Effector memory CD8-positive, alpha-beta T cell (primary cell): ENCODE data around the gene FAH.
A peak's percentile ranks its signal among the peaks of the same experiment; 100 is the strongest.
"Not testable (repeated sequence)": the region's sequence is repeated elsewhere in the genome, so short reads cannot be mapped to it uniquely, and the experiment has no call there.

Experiments
- ATAC-seq: fragments of 150-1000 bp; cut with Tn5 transposase; replicated peaks from 2 replicates; pipeline ENCODE4 v1.10.0; 2021; ENCODE audit warnings: mild to moderate bottlenecking, moderate library complexity
- DNase-seq, 3 experiments: peaks; one replicate each; pipeline ENCODE4 v3.0.0; 2021
- H3K27ac Mint-ChIP-seq, 2 donors: one replicate each; pipeline ENCODE4 v1.8.0; 2022; ENCODE audit warnings: mild to moderate bottlenecking in 2 of 2, mixed read lengths in 2 of 2, moderate library complexity in 2 of 2
- H3K27me3 Mint-ChIP-seq, 2 donors: one replicate each; pipeline ENCODE4 v1.8.0; 2022; ENCODE audit warnings: mixed read lengths in 2 of 2
- H3K36me3 Mint-ChIP-seq: one replicate; pipeline ENCODE4 v1.8.0; 2022; ENCODE audit warnings: mild to moderate bottlenecking, moderate library complexity, mixed read lengths; ENCODE audit not compliant: insufficient read depth
- H3K4me1 Mint-ChIP-seq, 2 donors: one replicate each; pipeline ENCODE4 v1.8.0; 2022; ENCODE audit warnings: low read depth in 2 of 2, mixed read lengths in 2 of 2
- H3K4me3 Mint-ChIP-seq, 2 donors: one replicate each; pipeline ENCODE4 v1.8.0; 2022; ENCODE audit warnings: mild to moderate bottlenecking in 2 of 2, mixed read lengths in 2 of 2, moderate library complexity in 2 of 2
- H3K9me3 Mint-ChIP-seq, 2 donors: one replicate each; pipeline ENCODE4 v1.8.0; 2022; ENCODE audit warnings: mixed read lengths in 2 of 2

The FAH gene

DNA sequence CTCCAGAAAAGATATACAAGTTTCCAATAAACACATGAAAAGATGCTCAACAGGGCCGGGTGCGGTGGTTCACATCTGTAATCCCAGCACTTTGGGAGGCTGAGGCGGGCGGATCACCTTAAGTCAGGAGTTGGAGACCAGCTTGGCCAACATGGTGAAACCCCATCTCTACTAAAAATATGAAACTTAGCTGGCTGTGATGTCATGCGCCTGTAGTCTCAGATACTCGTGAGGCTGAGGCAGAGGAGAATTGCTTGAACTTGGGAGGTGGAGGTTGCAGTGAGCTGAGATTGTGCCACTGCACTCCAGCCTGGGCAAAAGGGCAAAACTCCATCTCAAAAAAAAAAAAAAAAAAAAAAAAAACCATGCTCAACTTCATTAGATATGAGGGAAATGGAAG is 25.5 kb upstream of the FAH start:
- Mint-ChIP-seq H3K4me1 (peaks cover 5 to 11% of the 10 kb centered on the region in 2 donors), H3K36me3 (peaks cover 46% of the 10 kb centered on the region)
- ATAC-seq, DNase-seq, H3K27me3 Mint-ChIP-seq, H3K9me3 Mint-ChIP-seq, H3K4me3 Mint-ChIP-seq, H3K27ac Mint-ChIP-seq: not testable (repeated sequence)

DNA sequence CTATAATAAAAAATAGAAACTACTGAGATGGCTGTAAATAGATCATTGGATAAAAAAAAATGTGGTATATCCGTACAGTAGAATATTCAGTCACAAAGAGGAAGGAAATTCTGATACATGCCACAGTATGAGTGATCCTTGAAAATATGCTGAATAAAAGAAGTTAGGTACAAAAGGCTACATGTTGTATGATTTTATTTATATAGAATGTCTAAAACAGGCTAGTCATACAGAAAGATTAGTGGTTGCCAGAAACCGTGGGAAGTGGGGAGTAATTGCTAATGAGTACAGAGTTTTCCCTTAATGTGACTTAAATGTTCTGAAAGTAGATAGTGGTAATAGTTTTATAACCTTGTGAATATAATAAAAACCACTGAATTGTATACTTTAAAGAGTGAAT is 24.9 kb upstream of the FAH start:
- H3K36me3 Mint-ChIP-seq = peaks cover 47% of the 10 kb centered on the region
- H3K4me1 Mint-ChIP-seq = peaks cover 5 to 11% of the 10 kb centered on the region in 2 donors

DNA sequence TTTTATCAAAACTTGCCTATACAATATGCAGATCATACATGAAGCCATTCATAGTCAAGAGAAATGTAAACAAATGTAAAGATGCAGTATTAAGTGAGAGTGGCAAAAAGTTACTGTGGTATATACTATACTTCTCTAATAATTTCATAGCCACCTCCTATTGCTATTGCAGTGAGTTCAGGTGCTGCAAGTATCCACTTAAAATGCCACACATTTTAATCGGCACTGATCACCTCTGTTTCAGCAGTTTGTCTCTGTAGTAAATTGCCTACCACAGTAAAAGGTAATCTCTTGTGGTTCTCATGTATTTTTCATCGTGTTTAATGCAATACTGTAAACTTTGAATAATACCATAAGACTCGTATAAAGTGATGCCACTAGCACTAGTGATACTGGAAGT is 20.4 kb upstream of the FAH start:
- ATAC-seq (no peak), DNase-seq (no peak)
- H3K9me3 Mint-ChIP-seq = no peaks in the 10 kb centered on the region
- H3K27ac Mint-ChIP-seq = no peak overlapping the region
- peaks cover 46% of the 10 kb centered on the region for H3K36me3 Mint-ChIP-seq
- peaks cover 0 to 4% of the 10 kb centered on the region in 2 donors for H3K4me1 Mint-ChIP-seq
- H3K4me3 Mint-ChIP-seq = no peak overlapping the region
- H3K27me3 Mint-ChIP-seq = no peaks in the 10 kb centered on the region

More for the DNA sequence above, 24.9 kb upstream of the FAH start:
- no peak for ATAC-seq
- H3K27me3 Mint-ChIP-seq = no peaks in the 10 kb centered on the region
- peak overlapping the region in 1 of 2 donors; percentile 65 for H3K27ac Mint-ChIP-seq
- H3K4me3 Mint-ChIP-seq = no peak overlapping the region
- H3K9me3 Mint-ChIP-seq = no peaks in the 10 kb centered on the region
- no peak for DNase-seq

DNA sequence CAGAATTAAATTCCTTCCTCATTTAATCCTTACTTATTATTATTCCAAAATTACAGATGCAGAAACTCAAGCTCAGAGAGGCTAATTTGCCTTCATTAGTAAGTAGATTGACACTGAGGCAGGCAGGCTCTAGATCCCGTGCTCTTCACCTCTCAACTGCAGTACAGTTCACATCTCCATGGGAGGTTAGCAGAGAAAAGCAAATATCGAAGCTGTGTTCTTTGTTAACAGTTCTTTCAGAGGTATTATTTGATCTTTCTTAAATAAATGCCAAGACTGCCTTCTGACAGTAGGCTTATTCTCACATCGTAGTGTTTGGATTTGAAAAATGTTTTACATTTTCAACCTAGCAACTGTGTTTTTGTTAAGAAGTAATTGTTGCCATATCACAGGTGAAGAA is 15.9 kb upstream of the FAH start:
- Mint-ChIP-seq H3K27ac (no peak overlapping the region), H3K36me3 (peaks cover 49% of the 10 kb centered on the region), H3K4me1 (no peaks in the 10 kb centered on the region), H3K27me3 (no peaks in the 10 kb centered on the region), H3K4me3 (no peak overlapping the region), H3K9me3 (no peaks in the 10 kb centered on the region)
- ATAC-seq (no peak), DNase-seq (no peak)

DNA sequence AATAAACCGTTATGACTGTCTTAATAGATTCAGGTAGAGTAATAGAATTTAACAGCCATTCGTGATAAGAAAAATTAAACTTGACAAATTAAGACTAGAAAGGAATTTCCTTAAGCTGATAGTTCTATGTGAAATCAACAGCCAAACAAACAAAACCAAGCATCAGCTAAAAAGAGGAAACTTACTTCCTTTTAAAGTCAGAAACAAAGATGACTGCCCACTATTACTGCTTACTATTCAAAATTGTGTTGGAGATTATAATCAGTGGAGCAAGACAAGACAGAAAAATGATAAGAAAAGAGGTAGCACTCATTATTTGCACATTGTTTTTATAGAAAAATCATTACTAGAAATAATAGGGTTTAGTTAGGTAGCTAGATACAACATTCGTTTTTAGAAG is 13.8 kb upstream of the FAH start:
- H3K4me1 Mint-ChIP-seq = no peaks in the 10 kb centered on the region
- no peak for ATAC-seq
- no peak overlapping the region for H3K27ac Mint-ChIP-seq
- H3K36me3 Mint-ChIP-seq = peaks cover 37% of the 10 kb centered on the region
- no peaks in the 10 kb centered on the region for H3K9me3 Mint-ChIP-seq
- H3K4me3 Mint-ChIP-seq = no peak overlapping the region
- no peak for DNase-seq
- no peaks in the 10 kb centered on the region for H3K27me3 Mint-ChIP-seq

DNA sequence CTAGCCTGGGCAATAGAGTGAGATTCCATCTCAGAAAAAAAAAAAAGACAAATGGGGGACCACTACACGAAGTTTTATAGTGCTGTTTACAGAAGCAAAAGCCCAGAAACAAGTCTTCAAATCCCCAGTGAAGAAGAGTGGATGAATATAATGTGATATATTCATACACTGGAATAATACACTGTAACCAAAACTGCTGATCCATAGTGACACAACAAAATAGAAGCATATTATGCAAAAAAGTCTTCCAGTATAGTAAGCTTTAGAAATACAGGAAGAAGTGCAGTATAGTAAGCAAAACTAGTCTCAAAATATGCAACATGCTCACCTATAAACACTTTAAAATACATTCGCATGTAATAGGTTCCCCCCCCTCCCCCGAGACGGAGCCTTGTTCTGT is 11.9 kb upstream of the FAH start:
- H3K4me3 Mint-ChIP-seq = no peak overlapping the region
- no peak overlapping the region for H3K27ac Mint-ChIP-seq
- no peaks in the 10 kb centered on the region for H3K4me1 Mint-ChIP-seq
- peaks cover 21% of the 10 kb centered on the region for H3K36me3 Mint-ChIP-seq
- DNase-seq = no peak
- H3K9me3 Mint-ChIP-seq = no peaks in the 10 kb centered on the region
- H3K27me3 Mint-ChIP-seq = no peaks in the 10 kb centered on the region
- ATAC-seq = no peak

DNA sequence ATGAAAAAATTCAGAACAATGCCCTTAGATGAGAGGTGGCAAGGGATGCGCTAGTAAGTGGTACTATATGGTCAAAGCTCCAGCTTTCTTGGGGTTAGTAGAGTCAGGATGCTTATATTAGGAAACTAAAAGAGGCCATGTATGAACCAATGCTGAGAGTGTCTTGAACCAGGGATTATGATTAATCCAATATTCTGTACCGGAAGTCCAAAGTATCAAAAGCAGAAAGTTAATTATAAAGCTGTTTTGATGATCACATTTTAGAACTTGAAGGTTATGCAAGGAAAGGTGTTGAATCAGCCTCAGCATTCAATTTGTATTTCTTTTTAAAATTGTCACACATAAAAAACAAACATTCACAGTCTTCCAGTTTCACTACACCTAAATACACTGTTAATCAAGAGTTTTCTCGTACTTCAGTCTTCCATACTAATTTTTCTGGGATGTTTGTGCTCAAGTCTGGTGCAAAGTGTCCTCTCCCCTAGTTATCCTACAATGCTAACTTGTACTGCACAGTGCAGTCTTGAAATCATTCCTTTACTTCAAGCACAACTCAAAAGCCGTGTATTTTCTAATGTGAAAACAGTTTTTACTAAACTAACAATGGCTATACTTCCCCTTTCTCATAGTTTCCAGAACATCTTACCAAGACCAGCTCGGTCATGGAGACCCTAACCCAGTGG is 10.7 kb upstream of the FAH start:
- Mint-ChIP-seq H3K9me3 (no peaks in the 10 kb centered on the region), H3K4me3 (no peak overlapping the region), H3K27me3 (no peaks in the 10 kb centered on the region), H3K36me3 (peaks cover 16% of the 10 kb centered on the region), H3K4me1 (no peaks in the 10 kb centered on the region), H3K27ac (peak overlapping the region in 1 of 2 donors; percentile 51)
- DNase-seq (no peak), ATAC-seq (no peak)

DNA sequence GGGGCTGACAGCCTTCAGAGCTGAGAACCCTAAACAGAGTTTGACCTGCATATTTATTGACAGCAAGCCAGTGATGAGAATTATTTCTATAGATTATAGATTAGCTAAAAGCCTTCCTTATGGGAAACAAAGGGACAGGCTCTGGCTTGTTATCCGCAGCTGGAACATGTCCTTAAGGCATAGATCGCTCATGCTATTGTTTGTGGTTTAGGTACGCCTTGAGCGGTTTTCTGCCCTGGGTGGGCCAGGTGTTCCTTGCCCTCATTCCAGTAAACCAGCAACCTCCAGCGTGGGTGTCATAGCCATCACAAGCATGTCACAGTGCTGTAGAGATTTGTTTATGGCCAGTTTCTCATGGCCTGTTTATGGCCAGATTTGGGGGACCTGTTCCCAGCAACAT is 10.2 kb upstream of the FAH start:
- DNase-seq = no peak
- H3K27me3 Mint-ChIP-seq = no peaks in the 10 kb centered on the region
- H3K9me3 Mint-ChIP-seq = no peaks in the 10 kb centered on the region
- no peak overlapping the region for H3K27ac Mint-ChIP-seq
- no peak overlapping the region for H3K4me3 Mint-ChIP-seq
- ATAC-seq = no peak
- no peaks in the 10 kb centered on the region for H3K4me1 Mint-ChIP-seq
- H3K36me3 Mint-ChIP-seq = peaks cover 10% of the 10 kb centered on the region

DNA sequence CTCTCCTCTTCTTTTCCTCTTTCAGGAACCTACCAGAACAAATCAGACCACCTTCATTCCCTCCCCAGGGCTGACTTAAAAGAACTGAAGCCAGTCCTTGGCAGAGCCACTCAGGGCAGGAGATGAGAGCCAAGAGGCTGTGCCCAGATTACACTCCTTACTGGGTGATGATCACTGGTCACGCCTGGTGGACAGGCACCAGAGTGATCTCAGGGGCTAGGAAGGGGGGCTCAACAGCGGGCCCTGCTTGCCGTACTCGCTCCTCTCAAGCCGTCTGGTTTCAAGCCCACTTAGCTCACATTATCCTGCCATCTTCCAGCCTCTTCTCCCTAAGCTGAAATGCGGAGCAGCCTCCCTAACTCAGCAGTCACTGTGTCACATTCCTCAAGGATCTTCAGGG is 1.7 kb upstream of the FAH start:
- Mint-ChIP-seq H3K27ac (no peak overlapping the region), H3K36me3 (no peaks in the 10 kb centered on the region), H3K9me3 (no peaks in the 10 kb centered on the region), H3K27me3 (no peaks in the 10 kb centered on the region), H3K4me1 (peaks cover 12 to 14% of the 10 kb centered on the region in 2 donors), H3K4me3 (no peak overlapping the region)
- ATAC-seq (no peak), DNase-seq (no peak)

DNA sequence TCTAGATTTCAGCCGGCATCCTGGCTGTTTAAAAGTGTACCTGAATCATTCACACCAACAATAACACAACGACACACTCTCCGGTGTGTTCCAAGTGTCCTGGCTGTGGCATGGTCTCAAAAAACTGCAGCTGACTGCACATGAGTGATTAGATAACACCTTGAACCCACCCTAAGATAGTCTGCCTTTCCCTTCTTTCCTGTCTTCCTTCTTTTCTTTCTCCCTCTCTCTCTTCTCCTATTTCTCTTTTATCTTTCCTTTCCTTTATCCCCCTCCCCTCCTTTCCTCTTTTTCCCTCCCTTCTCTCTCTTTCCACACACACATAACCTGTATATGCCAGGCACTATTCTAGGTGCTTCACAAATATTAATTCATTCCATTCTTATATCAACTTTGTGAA is 1.2 kb upstream of the FAH start:
- H3K36me3 Mint-ChIP-seq = no peaks in the 10 kb centered on the region
- H3K27ac Mint-ChIP-seq = peak overlapping the region; percentile 46 to 81
- no peaks in the 10 kb centered on the region for H3K27me3 Mint-ChIP-seq
- DNase-seq = no peak
- peaks cover 12 to 14% of the 10 kb centered on the region in 2 donors for H3K4me1 Mint-ChIP-seq
- H3K4me3 Mint-ChIP-seq = peak overlapping the region; percentile 86 to 91
- H3K9me3 Mint-ChIP-seq = no peaks in the 10 kb centered on the region
- no peak for ATAC-seq

DNA sequence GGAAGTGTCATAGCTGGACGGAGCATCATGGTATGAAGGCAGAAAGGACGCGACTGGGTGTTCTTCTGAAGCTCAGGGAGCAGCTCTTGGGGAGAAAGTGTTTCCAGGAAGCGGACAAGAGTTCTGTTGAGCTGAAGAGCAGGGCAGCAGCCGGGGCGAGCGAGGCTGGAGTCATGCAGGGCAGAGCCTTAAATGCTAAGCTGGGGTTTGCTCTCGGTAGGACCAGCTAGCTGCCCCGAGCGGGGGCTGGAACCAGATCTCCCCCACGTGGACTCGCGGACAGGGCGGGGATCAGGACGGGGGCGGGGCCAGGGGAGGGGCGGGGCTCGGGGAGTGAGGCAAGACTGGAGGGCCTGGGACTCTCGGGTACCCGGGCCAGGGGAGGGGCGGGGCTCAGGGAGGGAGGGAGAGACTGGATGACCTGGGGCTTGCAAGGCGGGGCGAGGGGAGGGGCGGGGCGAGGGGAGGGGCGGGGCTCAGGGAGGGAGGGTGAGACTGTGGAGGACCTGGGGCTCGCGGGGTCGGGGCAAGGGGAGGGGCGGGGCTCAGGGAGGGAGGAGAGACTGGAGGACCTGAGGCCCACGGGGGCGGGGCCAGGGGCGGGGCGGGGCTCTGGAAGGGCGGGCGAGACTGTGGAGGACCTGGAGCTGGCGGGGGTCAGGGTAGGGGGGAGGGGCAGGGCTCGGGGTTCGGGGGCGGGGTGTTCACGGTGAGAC is 461 bp upstream of the FAH start:
- no peaks in the 10 kb centered on the region for H3K36me3 Mint-ChIP-seq
- H3K9me3 Mint-ChIP-seq = no peaks in the 10 kb centered on the region
- H3K27me3 Mint-ChIP-seq = no peaks in the 10 kb centered on the region
- peaks cover 12 to 14% of the 10 kb centered on the region in 2 donors for H3K4me1 Mint-ChIP-seq
- peak overlapping the region; percentile 46 to 81 for H3K27ac Mint-ChIP-seq
- H3K4me3 Mint-ChIP-seq = peak overlapping the region; percentile 86 to 91
- ATAC-seq = peak; percentile 69
- peak; percentile 56 to 69 (median 59) for DNase-seq

DNA sequence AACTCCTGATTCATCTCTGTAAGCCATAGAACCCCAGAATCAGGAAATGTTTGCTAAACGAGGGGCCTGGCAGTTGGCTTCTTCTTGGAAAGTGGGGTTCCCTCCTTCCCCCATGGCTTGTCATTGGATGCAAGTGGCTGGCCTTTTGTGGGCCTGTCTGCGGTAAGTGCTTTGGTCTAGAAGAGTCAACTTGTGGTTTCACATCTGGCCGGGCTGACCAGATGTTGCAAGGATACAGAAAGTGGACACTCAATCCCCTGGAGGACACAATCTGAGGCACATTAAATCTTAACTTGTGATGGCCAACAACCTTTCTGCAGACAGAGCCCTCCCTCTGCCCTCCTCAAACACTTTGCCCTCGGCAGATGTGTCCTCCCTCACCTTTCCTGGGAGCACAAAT is 1.1 kb downstream of the FAH start:
- H3K27me3 Mint-ChIP-seq = no peaks in the 10 kb centered on the region
- DNase-seq (no peak), ATAC-seq (no peak)
- H3K4me3 Mint-ChIP-seq = peak overlapping the region; percentile 86 to 91
- peak overlapping the region; percentile 89 to 90 for H3K27ac Mint-ChIP-seq
- H3K9me3 Mint-ChIP-seq = no peaks in the 10 kb centered on the region
- H3K4me1 Mint-ChIP-seq = peaks cover 12 to 14% of the 10 kb centered on the region in 2 donors
- no peaks in the 10 kb centered on the region for H3K36me3 Mint-ChIP-seq

DNA sequence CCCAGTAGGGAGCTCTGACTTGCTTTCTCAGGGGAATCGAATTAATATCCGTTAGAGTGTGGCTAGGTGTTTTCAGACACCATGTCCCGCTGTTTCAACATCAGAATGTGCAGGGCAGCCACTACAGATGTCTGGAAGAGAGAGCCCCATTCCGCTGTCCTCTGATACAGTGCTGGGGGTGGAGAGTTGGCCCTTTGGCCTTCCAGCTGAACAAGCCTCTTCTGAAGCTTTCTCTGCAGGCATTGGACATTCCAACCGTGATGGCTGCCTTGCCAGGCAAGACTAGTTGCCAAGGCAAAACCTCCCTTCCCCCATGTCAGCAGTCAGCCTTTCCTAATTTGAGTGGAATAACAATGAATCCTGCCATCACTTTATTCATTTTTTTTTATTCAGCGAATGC is 1.5 kb downstream of the FAH start:
- H3K4me3 Mint-ChIP-seq = peak overlapping the region; percentile 37 to 86
- no peak for DNase-seq
- H3K27ac Mint-ChIP-seq = peak overlapping the region in 1 of 2 donors; percentile 89
- H3K4me1 Mint-ChIP-seq = peaks cover 13 to 15% of the 10 kb centered on the region in 2 donors
- H3K27me3 Mint-ChIP-seq = no peaks in the 10 kb centered on the region
- no peaks in the 10 kb centered on the region for H3K9me3 Mint-ChIP-seq
- H3K36me3 Mint-ChIP-seq = no peaks in the 10 kb centered on the region
- ATAC-seq = no peak

DNA sequence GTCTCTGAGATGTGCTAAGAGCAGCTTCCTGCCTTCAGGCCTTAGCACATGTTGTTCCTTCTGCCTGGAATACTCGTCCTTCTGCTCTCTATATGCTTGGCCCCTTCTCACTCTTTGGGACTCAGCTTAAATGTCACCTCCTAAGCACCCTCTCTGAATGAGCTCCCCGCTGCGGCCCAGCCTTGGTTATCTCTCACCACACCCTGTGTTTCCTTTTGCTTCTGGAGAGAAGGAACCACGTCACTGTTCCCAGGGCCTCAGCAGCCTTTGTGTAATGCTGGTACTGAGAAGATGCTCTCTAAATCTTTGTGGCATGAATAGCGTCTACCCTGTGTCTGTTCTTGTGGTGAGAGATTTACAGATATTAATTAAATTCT is 2.2 kb downstream of the FAH start:
- Mint-ChIP-seq H3K4me1 (peaks cover 19 to 20% of the 10 kb centered on the region in 2 donors), H3K9me3 (no peaks in the 10 kb centered on the region), H3K36me3 (peaks cover 5% of the 10 kb centered on the region), H3K27me3 (no peaks in the 10 kb centered on the region), H3K27ac (peak overlapping the region; percentile 12 to 89), H3K4me3 (peak overlapping the region; percentile 37 to 86)
- DNase-seq = no peak
- no peak for ATAC-seq
